ENCODE measurements around the gene LDB2.

LDB2 gene

GRCh38 chr4:16609170-16609758 is 289.2 kb downstream of the LDB2 start:
- no peak for DNase-seq (ENCODE audit: low read depth)
- H3K4me3 ChIP-seq (ENCODE audit: low read length) = no peak overlapping the region
- TF ChIP-seq CTCF (conservative IDR thresholded peaks at IDR 0.05; ENCODE audit: low read depth, low read length) = no peak

- no peak overlapping the region for H3K4me3 ChIP-seq (ENCODE audit: low read length)
- no peak for DNase-seq (ENCODE audit: low read depth)
- TF ChIP-seq CTCF (conservative IDR thresholded peaks at IDR 0.05; ENCODE audit: low read depth, low read length) = no peak
Observed at GRCh38 chr4:16608611-16609125, 289.8 kb downstream of the LDB2 start.

GRCh38 chr4:16608123-16608522 is 290.3 kb downstream of the LDB2 start:
- no peak overlapping the region for H3K4me3 ChIP-seq (ENCODE audit: low read length)
- no peak for DNase-seq (ENCODE audit: low read depth)
- TF ChIP-seq CTCF (conservative IDR thresholded peaks at IDR 0.05; ENCODE audit: low read depth, low read length) = no peak

GRCh38 chr4:16607241-16608066 is 291.0 kb downstream of the LDB2 start:
- TF ChIP-seq CTCF (conservative IDR thresholded peaks at IDR 0.05; ENCODE audit: low read depth, low read length) = no peak
- no peak overlapping the region for H3K4me3 ChIP-seq (ENCODE audit: low read length)
- no peak for DNase-seq (ENCODE audit: low read depth)

- DNase-seq (ENCODE audit: low read depth) = no peak
- no peak for TF ChIP-seq CTCF (conservative IDR thresholded peaks at IDR 0.05; ENCODE audit: low read depth, low read length)
- no peak overlapping the region for H3K4me3 ChIP-seq (ENCODE audit: low read length)
Observed at GRCh38 chr4:16606691-16607090, 291.8 kb downstream of the LDB2 start.

- no peak for DNase-seq (ENCODE audit: low read depth)
- no peak overlapping the region for H3K4me3 ChIP-seq (ENCODE audit: low read length)
- TF ChIP-seq CTCF (conservative IDR thresholded peaks at IDR 0.05; ENCODE audit: low read depth, low read length) = no peak
Observed at GRCh38 chr4:16603178-16603577, 295.3 kb downstream of the LDB2 start.
